SK-N-SH treated with all-trans-retinoic acid at 6 μM for 48 hours (cell line): ENCODE results near the gene SLC26A3.
A peak's percentile ranks its signal among the peaks of the same experiment; 100 is the strongest.

Experiments used
- ATAC-seq: fragments of 200-7000 bp; cut with Tn5 transposase; 3 replicates; pipeline ENCODE4 v1.9.1; 2020; ENCODE audit warnings: mild to moderate bottlenecking, moderate library complexity
- ARNTL ChIP-seq: fragments of 450-650 bp; formaldehyde crosslinking; IDR thresholded peaks from 2 replicates; pipeline ENCODE4 v1.5.0; 2020; ENCODE audit warnings: low read depth, mild to moderate bottlenecking, moderate library complexity, borderline replicate concordance
- CSDC2 ChIP-seq: fragments of 250-450 bp; sonication (Bioruptor Pico); IDR thresholded peaks from 2 replicates; pipeline ENCODE4 v1.5.0; 2020; ENCODE audit warnings: mild to moderate bottlenecking, moderate library complexity
- GLIS3 ChIP-seq: fragments of 250-450 bp; sonication (Bioruptor Pico); IDR thresholded peaks from 2 replicates; pipeline ENCODE4 v1.5.0; 2020; ENCODE audit warnings: mild to moderate bottlenecking, moderate library complexity
- ISL1 ChIP-seq: fragments of 250-450 bp; sonication (Bioruptor Pico); IDR thresholded peaks from 2 replicates; pipeline ENCODE4 v2.1.2; 2022; ENCODE audit warnings: mild to moderate bottlenecking, moderate library complexity
- OSR1 ChIP-seq: fragments of 250-450 bp; sonication (Bioruptor Pico); IDR thresholded peaks from 2 replicates; pipeline ENCODE4 v1.8.0; 2022; ENCODE audit warnings: moderate library complexity, mild to moderate bottlenecking, inconsistent platforms
- PPARA ChIP-seq: fragments of 250-450 bp; sonication (Bioruptor Pico); IDR thresholded peaks from 2 replicates; pipeline ENCODE4 v1.5.0; 2020; ENCODE audit warnings: mild to moderate bottlenecking, borderline replicate concordance
- RARB ChIP-seq: fragments of 250-450 bp; sonication (Bioruptor Pico); IDR thresholded peaks from 2 replicates; pipeline ENCODE4 v1.8.0; 2021; ENCODE audit warnings: mild to moderate bottlenecking, moderate library complexity
- SNAI2 ChIP-seq: fragments of 250-450 bp; sonication (Bioruptor Pico); IDR thresholded peaks from 2 replicates; pipeline ENCODE4 v1.5.0; 2020; ENCODE audit warnings: mild to moderate bottlenecking, moderate library complexity
- TCF4 ChIP-seq: fragments of 250-450 bp; sonication (Bioruptor Pico); IDR thresholded peaks from 2 replicates; pipeline ENCODE4 v1.8.0; 2021; ENCODE audit warnings: mild to moderate bottlenecking, moderate library complexity, borderline replicate concordance
- ZC3H10 ChIP-seq: fragments of 250-450 bp; sonication (Bioruptor Pico); IDR thresholded peaks from 2 replicates; pipeline ENCODE4 v1.5.1; 2021; ENCODE audit warnings: mild to moderate bottlenecking, moderate library complexity
- ZFP3 ChIP-seq: fragments of 250-450 bp; sonication (Bioruptor Pico); IDR thresholded peaks from 2 replicates; pipeline ENCODE4 v1.5.0; 2020; ENCODE audit warnings: mild to moderate bottlenecking, moderate library complexity
- ZFP30 ChIP-seq: fragments of 450-650 bp; formaldehyde crosslinking; IDR thresholded peaks from 2 replicates; pipeline ENCODE4 v1.5.0; 2022; ENCODE audit warnings: mild to moderate bottlenecking, moderate library complexity
- ZNF70 ChIP-seq: fragments of 450-650 bp; formaldehyde crosslinking; IDR thresholded peaks from 2 replicates; pipeline ENCODE4 v1.5.0; 2020; ENCODE audit warnings: mild to moderate bottlenecking, moderate library complexity
- ZNF8 ChIP-seq: fragments of 450-650 bp; formaldehyde crosslinking; IDR thresholded peaks from 2 replicates; pipeline ENCODE4 v1.5.0; 2020; ENCODE audit warnings: mild to moderate bottlenecking, moderate library complexity
- TF ChIP-seq, protein P1 (sequence below): fragments of 250-450 bp; sonication (Bioruptor Pico); IDR thresholded peaks from 2 replicates; pipeline ENCODE4 v1.5.1; 2020; ENCODE audit warnings: low read depth, mild to moderate bottlenecking, moderate library complexity
- TF ChIP-seq, protein P2 (sequence below): fragments of 250-450 bp; sonication (Bioruptor Pico); IDR thresholded peaks from 2 replicates; pipeline ENCODE4 v1.5.1; 2021; ENCODE audit warnings: mild to moderate bottlenecking, moderate library complexity
- TF ChIP-seq, protein P3 (sequence below): fragments of 250-450 bp; sonication (Bioruptor Pico); IDR thresholded peaks from 2 replicates; pipeline ENCODE4 v1.5.0; 2020; ENCODE audit warnings: mild to moderate bottlenecking, moderate library complexity
- TF ChIP-seq, protein P4 (sequence below): fragments of 250-450 bp; sonication (Bioruptor Pico); IDR thresholded peaks from 2 replicates; pipeline ENCODE4 v1.8.0; 2021; ENCODE audit warnings: low read depth, mild to moderate bottlenecking, moderate library complexity, borderline replicate concordance

Gene SLC26A3

DNA sequence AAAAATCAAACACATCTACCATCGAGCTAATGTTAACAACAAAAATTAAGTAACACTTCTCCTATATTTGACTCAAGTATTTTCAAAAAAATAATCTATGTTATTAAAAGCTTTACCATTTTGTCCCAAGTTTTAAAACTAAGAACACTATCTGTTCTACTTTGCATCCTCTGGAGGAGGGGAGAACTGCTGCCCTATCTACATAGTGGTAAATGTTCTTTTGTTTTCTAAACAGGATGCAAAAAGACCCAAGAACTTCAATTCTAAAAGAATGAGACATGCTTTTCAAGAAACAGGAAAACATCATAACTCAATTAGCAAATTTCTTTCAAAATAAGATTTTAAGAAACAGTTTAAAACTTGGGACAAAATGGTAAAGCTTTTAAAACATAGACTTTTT is 14.8 kb downstream of the SLC26A3 start:
- TF ChIP-seq GLIS3 = no peak
- ATAC-seq = no peak

DNA sequence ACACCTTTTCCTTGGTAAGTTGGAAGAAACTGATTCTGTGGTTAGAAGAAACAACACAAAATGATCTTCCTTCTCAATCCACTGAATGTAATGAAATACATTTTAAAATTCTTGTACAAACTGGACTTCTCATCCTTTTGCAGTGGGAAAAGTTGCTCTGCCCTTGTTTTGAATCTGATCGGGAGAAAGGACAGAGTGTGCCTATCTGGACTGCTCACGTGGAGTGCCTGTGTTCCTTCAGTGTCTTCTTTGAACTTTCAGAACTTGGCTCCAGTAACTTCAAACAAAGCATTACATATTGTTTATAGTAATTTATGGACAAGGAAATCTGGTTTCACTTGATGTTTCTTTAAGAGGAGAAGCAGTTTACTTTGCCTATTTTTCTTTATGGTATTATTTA is 17.1 kb downstream of the SLC26A3 start:
- TF ChIP-seq ZNF8 (CRISPR knock-in tag) (no peak), ZC3H10 (CRISPR knock-in tag) (no peak), ISL1 (CRISPR knock-in tag) (no peak), ZNF70 (CRISPR knock-in tag) (no peak), ZFP30 (CRISPR knock-in tag) (no peak), CSDC2 (CRISPR knock-in tag) (no peak), ZFP3 (CRISPR knock-in tag) (no peak), OSR1 (CRISPR knock-in tag) (no peak), TCF4 (CRISPR knock-in tag) (no peak)
- TF ChIP-seq, protein P1, sequence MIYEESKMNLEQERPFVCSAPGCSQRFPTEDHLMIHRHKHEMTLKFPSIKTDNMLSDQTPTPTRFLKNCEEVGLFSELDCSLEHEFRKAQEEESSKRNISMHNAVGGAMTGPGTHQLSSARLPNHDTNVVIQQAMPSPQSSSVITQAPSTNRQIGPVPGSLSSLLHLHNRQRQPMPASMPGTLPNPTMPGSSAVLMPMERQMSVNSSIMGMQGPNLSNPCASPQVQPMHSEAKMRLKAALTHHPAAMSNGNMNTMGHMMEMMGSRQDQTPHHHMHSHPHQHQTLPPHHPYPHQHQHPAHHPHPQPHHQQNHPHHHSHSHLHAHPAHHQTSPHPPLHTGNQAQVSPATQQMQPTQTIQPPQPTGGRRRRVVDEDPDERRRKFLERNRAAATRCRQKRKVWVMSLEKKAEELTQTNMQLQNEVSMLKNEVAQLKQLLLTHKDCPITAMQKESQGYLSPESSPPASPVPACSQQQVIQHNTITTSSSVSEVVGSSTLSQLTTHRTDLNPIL = no peak
- TF ChIP-seq, protein P2, sequence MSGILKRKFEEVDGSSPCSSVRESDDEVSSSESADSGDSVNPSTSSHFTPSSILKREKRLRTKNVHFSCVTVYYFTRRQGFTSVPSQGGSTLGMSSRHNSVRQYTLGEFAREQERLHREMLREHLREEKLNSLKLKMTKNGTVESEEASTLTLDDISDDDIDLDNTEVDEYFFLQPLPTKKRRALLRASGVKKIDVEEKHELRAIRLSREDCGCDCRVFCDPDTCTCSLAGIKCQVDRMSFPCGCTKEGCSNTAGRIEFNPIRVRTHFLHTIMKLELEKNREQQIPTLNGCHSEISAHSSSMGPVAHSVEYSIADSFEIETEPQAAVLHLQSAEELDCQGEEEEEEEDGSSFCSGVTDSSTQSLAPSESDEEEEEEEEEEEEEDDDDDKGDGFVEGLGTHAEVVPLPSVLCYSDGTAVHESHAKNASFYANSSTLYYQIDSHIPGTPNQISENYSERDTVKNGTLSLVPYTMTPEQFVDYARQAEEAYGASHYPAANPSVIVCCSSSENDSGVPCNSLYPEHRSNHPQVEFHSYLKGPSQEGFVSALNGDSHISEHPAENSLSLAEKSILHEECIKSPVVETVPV = no peak
- TF ChIP-seq, protein P3, sequence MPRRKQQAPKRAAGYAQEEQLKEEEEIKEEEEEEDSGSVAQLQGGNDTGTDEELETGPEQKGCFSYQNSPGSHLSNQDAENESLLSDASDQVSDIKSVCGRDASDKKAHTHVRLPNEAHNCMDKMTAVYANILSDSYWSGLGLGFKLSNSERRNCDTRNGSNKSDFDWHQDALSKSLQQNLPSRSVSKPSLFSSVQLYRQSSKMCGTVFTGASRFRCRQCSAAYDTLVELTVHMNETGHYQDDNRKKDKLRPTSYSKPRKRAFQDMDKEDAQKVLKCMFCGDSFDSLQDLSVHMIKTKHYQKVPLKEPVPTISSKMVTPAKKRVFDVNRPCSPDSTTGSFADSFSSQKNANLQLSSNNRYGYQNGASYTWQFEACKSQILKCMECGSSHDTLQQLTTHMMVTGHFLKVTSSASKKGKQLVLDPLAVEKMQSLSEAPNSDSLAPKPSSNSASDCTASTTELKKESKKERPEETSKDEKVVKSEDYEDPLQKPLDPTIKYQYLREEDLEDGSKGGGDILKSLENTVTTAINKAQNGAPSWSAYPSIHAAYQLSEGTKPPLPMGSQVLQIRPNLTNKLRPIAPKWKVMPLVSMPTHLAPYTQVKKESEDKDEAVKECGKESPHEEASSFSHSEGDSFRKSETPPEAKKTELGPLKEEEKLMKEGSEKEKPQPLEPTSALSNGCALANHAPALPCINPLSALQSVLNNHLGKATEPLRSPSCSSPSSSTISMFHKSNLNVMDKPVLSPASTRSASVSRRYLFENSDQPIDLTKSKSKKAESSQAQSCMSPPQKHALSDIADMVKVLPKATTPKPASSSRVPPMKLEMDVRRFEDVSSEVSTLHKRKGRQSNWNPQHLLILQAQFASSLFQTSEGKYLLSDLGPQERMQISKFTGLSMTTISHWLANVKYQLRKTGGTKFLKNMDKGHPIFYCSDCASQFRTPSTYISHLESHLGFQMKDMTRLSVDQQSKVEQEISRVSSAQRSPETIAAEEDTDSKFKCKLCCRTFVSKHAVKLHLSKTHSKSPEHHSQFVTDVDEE (CRISPR knock-in tag) = no peak
- peak; percentile 32; the same call in 1 of the 3 replicates for ATAC-seq

DNA sequence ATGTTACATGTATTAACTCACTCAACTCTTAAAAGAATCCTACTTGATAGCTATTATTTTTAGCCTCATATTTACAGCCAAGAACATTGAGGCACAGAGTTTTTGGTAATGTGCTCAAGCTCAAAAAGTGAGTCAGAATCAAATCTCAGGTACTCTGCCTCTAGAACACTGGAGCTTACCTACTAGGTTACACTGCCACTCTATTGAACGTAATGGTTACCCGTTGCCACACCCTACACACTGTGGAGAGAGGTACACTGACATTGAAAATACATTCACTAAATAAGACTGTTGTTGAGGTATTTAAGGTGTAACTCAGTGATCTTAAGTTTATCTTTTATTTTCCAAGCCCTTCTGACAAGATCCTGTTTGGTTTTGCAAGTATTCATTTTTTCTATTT is 17.9 kb downstream of the SLC26A3 start:
- no peak for TF ChIP-seq OSR1 (CRISPR knock-in tag)
- TF ChIP-seq, protein P1 = no peak
- TF ChIP-seq ZFP3 (CRISPR knock-in tag) = no peak
- TF ChIP-seq TCF4 (CRISPR knock-in tag) = no peak
- TF ChIP-seq RARB (CRISPR knock-in tag) = no peak
- TF ChIP-seq SNAI2 (CRISPR knock-in tag) = no peak
- TF ChIP-seq ZNF70 (CRISPR knock-in tag) = no peak
- TF ChIP-seq ARNTL (CRISPR knock-in tag) = no peak
- TF ChIP-seq, protein P4, sequence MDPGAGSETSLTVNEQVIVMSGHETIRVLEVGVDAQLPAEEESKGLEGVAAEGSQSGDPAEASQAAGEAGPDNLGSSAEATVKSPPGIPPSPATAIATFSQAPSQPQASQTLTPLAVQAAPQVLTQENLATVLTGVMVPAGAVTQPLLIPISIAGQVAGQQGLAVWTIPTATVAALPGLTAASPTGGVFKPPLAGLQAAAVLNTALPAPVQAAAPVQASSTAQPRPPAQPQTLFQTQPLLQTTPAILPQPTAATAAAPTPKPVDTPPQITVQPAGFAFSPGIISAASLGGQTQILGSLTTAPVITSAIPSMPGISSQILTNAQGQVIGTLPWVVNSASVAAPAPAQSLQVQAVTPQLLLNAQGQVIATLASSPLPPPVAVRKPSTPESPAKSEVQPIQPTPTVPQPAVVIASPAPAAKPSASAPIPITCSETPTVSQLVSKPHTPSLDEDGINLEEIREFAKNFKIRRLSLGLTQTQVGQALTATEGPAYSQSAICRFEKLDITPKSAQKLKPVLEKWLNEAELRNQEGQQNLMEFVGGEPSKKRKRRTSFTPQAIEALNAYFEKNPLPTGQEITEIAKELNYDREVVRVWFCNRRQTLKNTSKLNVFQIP (CRISPR knock-in tag) = no peak
- TF ChIP-seq, protein P3 (CRISPR knock-in tag) = no peak
- no peak for TF ChIP-seq ISL1 (CRISPR knock-in tag)
- TF ChIP-seq ZFP30 (CRISPR knock-in tag) = no peak
- no peak for TF ChIP-seq GLIS3
- TF ChIP-seq ZC3H10 (CRISPR knock-in tag) = no peak
- TF ChIP-seq ZNF8 (CRISPR knock-in tag) = no peak
- TF ChIP-seq CSDC2 (CRISPR knock-in tag) = no peak
- no peak for TF ChIP-seq PPARA (CRISPR knock-in tag)
- TF ChIP-seq, all 23 proteins: peak for 0
- ATAC-seq = no peak
